Thoracic aorta endothelial cell (primary cell): ENCODE results near the gene APRT. TPM values are rescaled to one million over a fixed set of nuclear protein-coding genes. Genes with fewer than 3 reads are reported as not detected.

ENCODE experiments used
- total RNA-seq: library from RNA; depleted of rRNA; stranded (reverse); fragments of >200 nt; gene quantifications from 2 replicates; pipeline ENCODE4 v1.2.3, GENCODE V29; 2012

APRT gene, protein sequence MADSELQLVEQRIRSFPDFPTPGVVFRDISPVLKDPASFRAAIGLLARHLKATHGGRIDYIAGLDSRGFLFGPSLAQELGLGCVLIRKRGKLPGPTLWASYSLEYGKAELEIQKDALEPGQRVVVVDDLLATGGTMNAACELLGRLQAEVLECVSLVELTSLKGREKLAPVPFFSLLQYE
- total RNA-seq, result 89.5 and 105 TPM in 2 replicates

GRCh38 chr16:88811769-88812512 lies at the start of gene APRT:
Gene APRT, minus strand, starts transcription at chr16:88811928. Its CDS starts 29 bp downstream, at chr16:88811899.

GRCh38 chr16:88856828-88857727 lies 45.4 kb upstream of the APRT start, which contains the start of the genes GALNS and TRAPPC2L:
Gene GALNS, minus strand, starts transcription at chr16:88856947. Its CDS starts 70 bp downstream, at chr16:88856877.
Gene TRAPPC2L, plus strand, starts transcription at chr16:88857127. Its CDS starts 24 bp downstream, at chr16:88857151.

GRCh38 chr16:88803264-88803987 lies 8.3 kb downstream of the APRT start, which contains the start of gene CDT1:
Gene CDT1, plus strand, starts transcription at chr16:88803789. Its CDS starts 43 bp downstream, at chr16:88803832.

GRCh38 chr16:88785106-88785924 lies 26.4 kb downstream of the APRT start, which contains the start of gene PIEZO1:
Gene PIEZO1, minus strand, starts transcription at chr16:88785220. Its CDS starts 256 bp downstream, at chr16:88784964.

Other genes with a start within 250 kb of the APRT start
- 22.9 and 25.0 TPM in 2 replicates for gene ZC3H18, start 241.5 kb downstream of the APRT start, total RNA-seq
- not detected in 2 replicates for gene IL17C, start 173.4 kb downstream of the APRT start, total RNA-seq
- gene CYBA, start 160.9 kb downstream of the APRT start, total RNA-seq, result 48.4 and 64.0 TPM in 2 replicates
- gene MVD, start 148.8 kb downstream of the APRT start, total RNA-seq, result 39.1 and 72.0 TPM in 2 replicates
- 0.13 TPM in 1 of 2 replicates, not detected in the other for gene SNAI3, start 125.4 kb downstream of the APRT start, total RNA-seq
- 17.7 and 20.2 TPM in 2 replicates for gene RNF166, start 105.5 kb downstream of the APRT start, total RNA-seq
- 23.7 and 27.6 TPM in 2 replicates for gene CTU2, start 105.4 kb downstream of the APRT start, total RNA-seq
- gene PIEZO1, start 26.7 kb downstream of the APRT start, total RNA-seq, result 170 and 208 TPM in 2 replicates
- 12.9 and 23.9 TPM in 2 replicates for gene CDT1, start 8.1 kb downstream of the APRT start, total RNA-seq
- 20.3 and 22.3 TPM in 2 replicates for gene GALNS, start 45.0 kb upstream of the APRT start, total RNA-seq
- 42.8 and 43.7 TPM in 2 replicates for gene TRAPPC2L, start 45.2 kb upstream of the APRT start, total RNA-seq
- not detected in 2 replicates for gene PABPN1L, start 54.7 kb upstream of the APRT start, total RNA-seq
- gene CBFA2T3, start 165.3 kb upstream of the APRT start, total RNA-seq, result not detected in 2 replicates